Astrocyte (in vitro differentiated cells and primary cell): Measurements from ENCODE around the gene BTBD3. TPM values are rescaled to one million over a fixed set of nuclear protein-coding genes. Genes with fewer than 3 reads are reported as not detected.

Source experiments
- DNase-seq: peaks from one replicate; pipeline ENCODE4 v3.0.0-alpha.2; 2010; ENCODE audit warnings: low read depth
- FAIRE-seq: peaks from 2 replicates; lab custom pipeline; 2011; peaks lifted over from hg19 to GRCh38; lab: Jason Lieb, UNC
- H2AFZ ChIP-seq: 2 replicates; pipeline ENCODE4 v1.6.0; 2012; ENCODE audit warnings: low read depth, low read length, inconsistent platforms
- H3K27ac ChIP-seq: 2 replicates; pipeline ENCODE4 v1.5.1; 2011; ENCODE audit warnings: low read depth, low read length, inconsistent platforms
- H3K27me3 ChIP-seq: 2 replicates; pipeline ENCODE4 v1.6.0; 2011; ENCODE audit warnings: low read length, inconsistent platforms; ENCODE audit not compliant: insufficient read depth
- H3K36me3 ChIP-seq: 2 replicates; pipeline ENCODE4 v1.5.1; 2011; ENCODE audit warnings: low read length, inconsistent platforms; ENCODE audit not compliant: insufficient read depth
- H3K4me1 ChIP-seq: 2 replicates; pipeline ENCODE4 v1.5.1; 2011; ENCODE audit warnings: low read length, inconsistent platforms; ENCODE audit not compliant: insufficient read depth
- H3K4me2 ChIP-seq: 2 replicates; pipeline ENCODE4 v1.6.0; 2012; ENCODE audit warnings: low read length, inconsistent platforms
- H3K4me3 ChIP-seq: 2 replicates; pipeline ENCODE4 v1.5.1; 2011; ENCODE audit warnings: low read depth, mild to moderate bottlenecking, low read length, inconsistent platforms; ENCODE audit not compliant: insufficient read depth
- H3K79me2 ChIP-seq: 2 replicates; pipeline ENCODE4 v1.6.0; 2012; ENCODE audit warnings: mild to moderate bottlenecking, low read length, inconsistent platforms; ENCODE audit not compliant: insufficient read depth
- H3K9ac ChIP-seq: 2 replicates; pipeline ENCODE4 v1.6.0; 2012; ENCODE audit warnings: mild to moderate bottlenecking, low read length, inconsistent platforms
- H3K9me3 ChIP-seq: 2 replicates; pipeline ENCODE4 v1.5.1; 2012; ENCODE audit warnings: low read depth, mild to moderate bottlenecking, low read length, inconsistent platforms; ENCODE audit not compliant: insufficient read depth
- H4K20me1 ChIP-seq: 2 replicates; pipeline ENCODE4 v1.6.0; 2012; ENCODE audit warnings: low read length, inconsistent platforms; ENCODE audit not compliant: insufficient read depth
- H3K27ac Mint-ChIP-seq: one replicate; pipeline ENCODE4 v1.8.0; 2021; ENCODE audit warnings: mild to moderate bottlenecking, mixed read lengths; ENCODE audit not compliant: unreplicated experiment
- H3K27me3 Mint-ChIP-seq: one replicate; pipeline ENCODE4 v1.8.0; 2021; ENCODE audit warnings: low read depth, mixed read lengths; ENCODE audit not compliant: unreplicated experiment
- H3K36me3 Mint-ChIP-seq: one replicate; pipeline ENCODE4 v1.8.0; 2021; ENCODE audit warnings: low read depth, mixed read lengths; ENCODE audit not compliant: unreplicated experiment
- H3K4me1 Mint-ChIP-seq: one replicate; pipeline ENCODE4 v1.8.0; 2021; ENCODE audit warnings: low read depth, mixed read lengths; ENCODE audit not compliant: unreplicated experiment
- H3K4me3 Mint-ChIP-seq: one replicate; pipeline ENCODE4 v1.8.0; 2021; ENCODE audit warnings: mild to moderate bottlenecking, moderate library complexity, mixed read lengths; ENCODE audit not compliant: unreplicated experiment
- H3K9me3 Mint-ChIP-seq: one replicate; pipeline ENCODE4 v1.8.0; 2021; ENCODE audit warnings: mild to moderate bottlenecking, mixed read lengths; ENCODE audit not compliant: unreplicated experiment
- CTCF ChIP-seq: IDR thresholded peaks from 2 replicates; pipeline ENCODE4 v1.5.1; 2011; ENCODE audit warnings: low read depth, mild to moderate bottlenecking, inconsistent platforms, low read length, moderate library complexity; ENCODE audit not compliant: insufficient read depth
- EZH2 ChIP-seq: IDR thresholded peaks from 2 replicates; pipeline ENCODE4 v1.6.1; 2012; ENCODE audit warnings: mild to moderate bottlenecking, low read length, inconsistent platforms; ENCODE audit not compliant: insufficient read depth
- total RNA-seq: library from RNA; stranded (reverse); gene quantifications from 2 replicates; pipeline ENCODE4 v1.2.1, GENCODE V29; 2021

The BTBD3 gene
- total RNA-seq, 1 donor from 2014 or later = 35.9 TPM

- Mint-ChIP-seq H3K27ac (no peak overlapping the region), H3K27me3 (no peaks in the 10 kb centered on the region), H3K36me3 (no peaks in the 10 kb centered on the region), H3K4me3 (no peak overlapping the region), H3K4me1 (no peaks in the 10 kb centered on the region), H3K9me3 (no peaks in the 10 kb centered on the region)
- Histone ChIP-seq H3K36me3 (no peaks in the 10 kb centered on the region), H3K27ac (no peak overlapping the region), H2AFZ (no peak overlapping the region), H3K27me3 (no peaks in the 10 kb centered on the region), H3K9ac (no peak overlapping the region), H3K79me2 (no peaks in the 10 kb centered on the region), H3K4me1 (no peaks in the 10 kb centered on the region), H4K20me1 (no peaks in the 10 kb centered on the region), H3K9me3 (no peaks in the 10 kb centered on the region), H3K4me3 (no peak overlapping the region), H3K4me2 (no peak overlapping the region)
- TF ChIP-seq EZH2 = no peak
- TF ChIP-seq CTCF = no peak
- FAIRE-seq (no peak), DNase-seq (no peak)
Observed at GRCh38 chr20:11876555-11876954, 41.1 kb upstream of the BTBD3 start.

DNA sequence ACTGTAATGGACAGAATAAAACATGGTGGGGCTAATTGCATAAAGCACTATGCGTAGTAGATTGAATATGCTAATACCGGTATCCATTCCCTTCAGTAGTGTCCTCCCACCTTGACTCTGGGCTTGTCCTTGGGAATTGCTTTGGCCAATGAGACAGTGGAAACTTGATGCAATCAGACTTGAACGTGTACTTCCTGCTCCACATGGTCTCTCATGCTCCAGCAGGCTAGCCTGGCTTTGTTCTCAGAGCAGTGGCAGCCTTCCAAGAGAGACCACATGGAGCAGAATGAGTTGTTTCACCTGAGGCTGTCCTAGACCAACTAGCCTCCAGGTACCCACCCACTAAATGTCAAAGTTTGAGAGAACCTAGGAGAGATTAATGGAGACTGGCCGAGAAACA lies 37.0 kb upstream of the BTBD3 start:
- H2AFZ ChIP-seq = no peak overlapping the region
- H3K27me3 Mint-ChIP-seq = no peaks in the 10 kb centered on the region
- H3K36me3 Mint-ChIP-seq = no peaks in the 10 kb centered on the region
- no peak for DNase-seq
- no peaks in the 10 kb centered on the region for H4K20me1 ChIP-seq
- H3K4me3 Mint-ChIP-seq = no peak overlapping the region
- H3K27ac Mint-ChIP-seq = no peak overlapping the region
- no peak overlapping the region for H3K9ac ChIP-seq
- H3K9me3 Mint-ChIP-seq = no peaks in the 10 kb centered on the region
- H3K27me3 ChIP-seq = no peaks in the 10 kb centered on the region
- no peak for FAIRE-seq
- H3K36me3 ChIP-seq = no peaks in the 10 kb centered on the region
- no peak overlapping the region for H3K4me3 ChIP-seq
- no peaks in the 10 kb centered on the region for H3K9me3 ChIP-seq
- no peaks in the 10 kb centered on the region for H3K79me2 ChIP-seq
- TF ChIP-seq CTCF = no peak
- no peak for TF ChIP-seq EZH2
- no peaks in the 10 kb centered on the region for H3K4me1 Mint-ChIP-seq
- H3K27ac ChIP-seq = no peak overlapping the region
- H3K4me1 ChIP-seq = no peaks in the 10 kb centered on the region
- H3K4me2 ChIP-seq = no peak overlapping the region

GRCh38 chr20:11881449-11881848 lies 36.2 kb upstream of the BTBD3 start:
- Histone ChIP-seq H3K4me2 (no peak overlapping the region), H3K79me2 (no peaks in the 10 kb centered on the region), H3K36me3 (no peaks in the 10 kb centered on the region), H4K20me1 (no peaks in the 10 kb centered on the region), H3K9me3 (no peaks in the 10 kb centered on the region), H3K4me3 (no peak overlapping the region), H3K27ac (no peak overlapping the region), H3K27me3 (no peaks in the 10 kb centered on the region), H3K4me1 (no peaks in the 10 kb centered on the region), H2AFZ (no peak overlapping the region), H3K9ac (no peak overlapping the region)
- no peak for FAIRE-seq
- Mint-ChIP-seq H3K27me3 (no peaks in the 10 kb centered on the region), H3K4me3 (no peak overlapping the region), H3K4me1 (no peaks in the 10 kb centered on the region), H3K27ac (no peak overlapping the region), H3K9me3 (no peaks in the 10 kb centered on the region), H3K36me3 (no peaks in the 10 kb centered on the region)
- no peak for TF ChIP-seq CTCF
- TF ChIP-seq EZH2 = no peak
- no peak for DNase-seq
